Pulmonary artery endothelial cell (primary cell): ENCODE data around the gene TBC1D20. TPM values are rescaled to one million over a fixed set of nuclear protein-coding genes. Genes with fewer than 3 reads are reported as not detected.
"Not testable (repeated sequence)": the region's sequence is repeated elsewhere in the genome, so short reads cannot be mapped to it uniquely, and the experiment has no call there.

ENCODE experiments used
- DNase-seq: peaks from one replicate; pipeline ENCODE4 v3.0.0-alpha.2; 2011; ENCODE audit warnings: low read depth, low spot score
- total RNA-seq: library from RNA; depleted of rRNA; stranded (reverse); fragments of >200 nt; gene quantifications from 2 replicates; pipeline ENCODE4 v1.2.3, GENCODE V29; 2014

TBC1D20 gene
- total RNA-seq, 1 donor from 2014 or later: 23.9 TPM

DNA sequence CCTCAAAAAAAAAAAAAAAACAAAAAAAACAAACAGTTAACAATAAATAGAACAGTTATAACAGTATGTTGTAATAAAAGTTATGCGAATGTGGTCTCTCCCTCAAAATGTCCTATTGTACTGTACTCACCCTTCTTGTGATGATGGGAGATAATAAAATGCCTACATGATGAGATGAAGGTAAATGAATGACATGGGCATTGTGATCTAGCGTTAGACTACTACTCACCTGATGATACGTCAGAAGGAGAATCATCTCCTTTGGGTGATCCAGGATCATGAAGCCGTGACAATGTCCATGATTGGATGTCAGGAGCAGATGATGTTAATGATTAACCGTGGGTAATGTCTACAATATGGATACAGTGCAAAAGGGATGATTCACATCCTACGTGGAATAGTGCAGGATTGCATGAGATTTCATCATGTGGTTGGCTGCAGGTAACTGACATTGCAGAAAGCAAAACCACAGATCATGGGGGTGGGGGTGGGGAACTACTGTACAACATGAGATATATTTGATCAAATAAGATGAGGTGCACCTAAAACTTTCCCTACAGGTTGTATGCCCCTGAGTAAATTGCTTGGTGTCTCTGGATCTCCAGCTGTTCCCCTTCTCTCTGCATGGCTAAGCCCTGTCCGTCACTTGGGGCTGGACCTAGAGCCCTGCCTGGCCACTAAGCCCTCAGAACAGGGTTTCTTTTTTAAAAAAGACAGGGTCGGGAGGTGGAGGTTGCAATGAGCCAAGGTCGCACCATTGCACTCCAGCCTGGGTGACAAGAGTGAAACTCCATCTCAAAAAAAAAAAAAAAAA, 60.4 kb downstream of the TBC1D20 start:
- DNase-seq: no peak

GRCh38 chr20:400454-401275, 61.7 kb downstream of the TBC1D20 start:
- DNase-seq: no peak

DNA sequence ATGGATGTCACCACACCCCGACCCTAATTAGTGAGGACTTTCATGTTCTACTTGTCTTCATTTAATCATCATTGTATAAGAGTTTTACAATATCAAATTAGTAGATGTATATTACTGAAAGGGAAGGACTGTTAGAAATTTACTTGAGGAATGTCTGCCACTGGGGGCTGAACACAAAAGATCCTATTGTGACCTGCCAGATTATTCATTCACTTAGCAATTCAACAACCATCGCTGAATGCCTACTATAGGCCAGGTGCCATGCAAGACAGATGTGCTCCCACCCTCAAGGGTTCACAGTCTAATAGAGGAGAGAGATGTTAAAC, 62.2 kb downstream of the TBC1D20 start:
- DNase-seq: no peak

- DNase-seq: no peak
Measured at GRCh38 chr20:399182-399707, 63.1 kb downstream of the TBC1D20 start.

DNA sequence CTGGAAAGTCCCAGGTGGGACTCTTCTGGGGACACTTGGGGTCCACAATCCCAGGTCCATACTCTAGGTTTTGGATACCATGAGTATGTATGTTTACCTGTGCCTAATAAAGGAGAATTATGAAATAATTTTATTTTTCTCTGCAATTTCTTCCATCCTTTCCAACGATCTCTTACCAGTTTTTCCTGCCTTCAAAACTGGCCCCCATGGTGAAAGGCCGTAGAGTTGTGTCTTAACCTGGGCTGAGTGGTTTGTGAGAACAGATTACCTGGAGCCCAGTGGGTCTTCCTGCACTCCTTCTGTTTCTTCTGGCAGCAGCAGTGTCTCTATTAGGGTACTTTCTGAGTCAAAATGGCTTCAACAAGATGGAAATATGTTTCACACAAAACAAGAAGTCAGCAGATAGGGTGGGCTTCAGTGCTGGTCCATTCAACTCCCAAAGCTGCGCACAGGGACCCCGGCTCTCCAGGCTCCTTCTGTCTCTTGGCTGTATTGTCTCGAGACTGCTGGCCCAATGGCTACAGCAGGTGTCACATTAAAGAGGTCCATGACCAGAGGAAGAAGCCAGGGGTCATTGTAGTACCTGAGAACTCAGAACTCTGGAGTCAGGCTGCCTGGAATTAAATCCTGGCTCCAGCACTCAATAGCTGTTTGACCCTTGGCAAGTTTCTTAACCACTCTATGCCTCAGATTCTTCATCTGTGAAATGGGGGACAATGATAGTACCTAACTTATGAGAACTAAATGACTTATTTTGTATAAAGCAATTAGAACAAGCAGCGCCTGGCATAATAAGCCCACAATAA, 64.7 kb downstream of the TBC1D20 start:
- no peak for DNase-seq

DNA sequence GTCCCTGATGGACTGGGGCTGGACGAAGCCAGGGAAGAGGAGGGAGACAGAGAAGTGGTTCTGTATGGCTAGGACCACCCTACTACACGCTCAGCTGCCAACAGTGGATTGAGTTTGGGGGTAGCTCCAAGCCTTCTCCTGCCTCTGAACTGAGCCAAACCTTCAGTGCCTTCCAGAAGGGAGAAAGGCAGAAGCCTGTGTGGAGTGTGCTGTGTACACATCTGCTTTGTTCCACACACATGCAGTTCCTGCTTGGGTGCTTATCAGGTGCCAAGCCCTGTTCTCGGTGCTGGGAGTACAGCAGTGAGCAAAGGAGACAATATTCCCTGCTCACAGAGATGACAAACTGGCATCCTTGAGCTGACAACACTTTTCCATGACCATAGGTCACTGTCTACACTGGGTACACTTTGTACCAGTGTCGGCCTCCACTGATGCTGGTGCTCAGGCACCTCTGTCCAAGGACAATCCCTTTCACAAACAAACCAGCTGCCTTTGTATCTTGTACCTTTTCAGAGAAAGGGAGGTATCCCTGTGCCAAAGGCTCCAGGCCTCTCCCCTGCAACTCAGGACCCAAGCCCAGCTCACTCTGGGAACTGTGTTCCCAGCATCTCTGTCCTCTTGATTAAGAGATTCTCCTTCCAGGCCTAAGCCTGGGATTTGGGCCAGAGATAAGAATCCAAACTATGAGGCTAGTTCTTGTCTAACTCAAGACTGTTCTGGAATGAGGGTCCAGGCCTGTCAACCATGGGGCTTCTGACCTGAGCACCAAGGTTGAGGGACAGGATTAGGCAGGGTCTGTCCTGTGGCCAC, 65.5 kb downstream of the TBC1D20 start:
- DNase-seq: no peak

DNA sequence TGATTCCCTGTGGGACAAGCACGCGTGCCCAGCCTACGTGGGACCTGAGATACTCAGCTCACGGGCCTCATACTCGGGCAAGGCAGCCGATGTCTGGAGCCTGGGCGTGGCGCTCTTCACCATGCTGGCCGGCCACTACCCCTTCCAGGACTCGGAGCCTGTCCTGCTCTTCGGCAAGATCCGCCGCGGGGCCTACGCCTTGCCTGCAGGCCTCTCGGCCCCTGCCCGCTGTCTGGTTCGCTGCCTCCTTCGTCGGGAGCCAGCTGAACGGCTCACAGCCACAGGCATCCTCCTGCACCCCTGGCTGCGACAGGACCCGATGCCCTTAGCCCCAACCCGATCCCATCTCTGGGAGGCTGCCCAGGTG, 66.1 kb downstream of the TBC1D20 start:
- DNase-seq: no peak

- not testable (repeated sequence) for DNase-seq
Measured at GRCh38 chr20:393296-393695, 69.0 kb downstream of the TBC1D20 start.

- DNase-seq: no peak
Measured at GRCh38 chr20:391041-391711, 71.2 kb downstream of the TBC1D20 start.

GRCh38 chr20:389220-389619, 73.1 kb downstream of the TBC1D20 start:
- DNase-seq: no peak

DNA sequence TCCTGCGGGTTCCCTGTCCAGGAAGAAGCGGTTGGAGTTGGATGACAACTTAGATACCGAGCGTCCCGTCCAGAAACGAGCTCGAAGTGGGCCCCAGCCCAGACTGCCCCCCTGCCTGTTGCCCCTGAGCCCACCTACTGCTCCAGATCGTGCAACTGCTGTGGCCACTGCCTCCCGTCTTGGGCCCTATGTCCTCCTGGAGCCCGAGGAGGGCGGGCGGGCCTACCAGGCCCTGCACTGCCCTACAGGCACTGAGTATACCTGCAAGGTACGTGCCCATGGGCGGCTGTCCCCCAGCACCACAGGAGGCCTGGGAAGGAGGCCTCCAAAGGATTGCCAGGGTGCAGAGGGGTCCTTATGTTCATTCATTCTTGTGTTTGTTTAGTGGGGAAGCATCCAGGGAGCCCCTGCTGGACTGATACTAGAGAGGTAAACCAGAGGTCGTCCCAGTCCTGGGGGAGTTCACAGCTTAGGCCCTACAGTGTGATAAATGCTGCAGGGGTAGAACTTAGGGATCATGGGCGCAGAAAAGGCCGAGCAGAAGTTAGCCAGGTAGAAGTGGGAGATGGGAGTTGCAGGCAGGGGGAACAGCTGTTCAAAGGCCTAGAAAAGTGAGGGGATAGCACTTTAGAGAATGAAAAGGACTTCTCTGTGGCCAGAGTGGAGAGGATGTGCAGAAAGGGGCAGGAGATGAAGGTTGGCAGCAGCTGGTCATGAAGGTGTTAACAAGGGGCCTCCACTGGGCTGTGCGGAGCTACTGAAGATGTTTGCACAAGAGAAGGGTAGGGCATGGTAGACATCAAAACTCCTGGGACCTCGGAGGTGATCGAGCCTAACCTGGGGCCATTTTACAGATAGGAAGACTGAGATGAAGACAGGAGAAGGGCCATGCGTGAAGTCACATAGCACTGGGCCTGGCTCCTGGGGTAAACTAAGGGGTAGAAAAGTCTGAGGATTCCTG, 74.0 kb downstream of the TBC1D20 start:
- no peak for DNase-seq

GRCh38 chr20:387520-387919, 74.8 kb downstream of the TBC1D20 start:
- DNase-seq: no peak

DNA sequence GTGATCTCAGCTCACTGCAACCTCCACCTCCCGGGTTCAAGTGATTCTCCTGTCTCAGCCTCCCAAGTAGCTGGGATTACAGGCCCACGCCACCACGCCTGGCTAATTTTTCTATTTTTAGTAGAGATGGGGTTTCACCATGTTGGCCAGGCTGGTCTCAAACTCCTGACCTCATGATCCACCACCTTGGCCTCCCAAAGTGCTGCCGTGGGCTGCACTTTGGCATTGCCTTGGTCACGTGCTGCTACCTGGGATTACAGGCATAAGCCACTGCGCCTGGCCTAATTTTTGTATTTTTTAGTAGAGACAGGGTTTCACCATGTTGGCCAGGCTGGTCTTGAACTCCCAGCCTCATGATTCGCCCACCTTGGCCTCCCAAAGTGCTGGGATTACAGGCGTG, 75.7 kb downstream of the TBC1D20 start:
- not testable (repeated sequence) for DNase-seq

Other genes with a start within 250 kb of the TBC1D20 start
- not detected in 2 replicates for gene DEFB129, start 235.3 kb downstream of the TBC1D20 start, total RNA-seq
- not detected in 2 replicates for gene DEFB132, start 204.8 kb downstream of the TBC1D20 start, total RNA-seq
- 2.3 and 3.0 TPM in 2 replicates for gene C20orf96, start 171.8 kb downstream of the TBC1D20 start, total RNA-seq
- 19.0 and 25.6 TPM in 2 replicates for gene ZCCHC3, start 165.0 kb downstream of the TBC1D20 start, total RNA-seq
- gene SOX12, start 137.0 kb downstream of the TBC1D20 start, total RNA-seq: 4.3 and 5.6 TPM in 2 replicates
- gene NRSN2, start 115.4 kb downstream of the TBC1D20 start, total RNA-seq: 15.2 and 19.0 TPM in 2 replicates
- gene TRIB3, start 81.8 kb downstream of the TBC1D20 start, total RNA-seq: 45.9 and 62.9 TPM in 2 replicates
- gene RBCK1, start 54.2 kb downstream of the TBC1D20 start, total RNA-seq: 74.0 and 74.6 TPM in 2 replicates
- gene CSNK2A1, start 81.3 kb upstream of the TBC1D20 start, total RNA-seq: 135 and 157 TPM in 2 replicates
- gene TCF15, start 147.8 kb upstream of the TBC1D20 start, total RNA-seq: 0.07 and 0.18 TPM in 2 replicates
- gene SRXN1, start 190.7 kb upstream of the TBC1D20 start, total RNA-seq: 49.5 and 52.0 TPM in 2 replicates
- gene SCRT2, start 213.3 kb upstream of the TBC1D20 start, total RNA-seq: not detected in 2 replicates